HL-60/S4 treated with phorbol 12-myristate 13-acetate at 8.2 ng/mL for 4 days and 3 days (cell line): ENCODE results near the gene TMEM182.

Source experiments
- in situ Hi-C: fragments of 300-500 bp; cut with MboI; formaldehyde crosslinking; loops from 2 replicates; pipeline ENCODE4 v1.15.0; 2022; ENCODE audit warnings: low sequenced_read_pairs

The TMEM182 gene

GRCh38 chr2:102765061-102765460 lies 3.2 kb downstream of the TMEM182 start:
- in situ Hi-C loops: no loop called here

DNA sequence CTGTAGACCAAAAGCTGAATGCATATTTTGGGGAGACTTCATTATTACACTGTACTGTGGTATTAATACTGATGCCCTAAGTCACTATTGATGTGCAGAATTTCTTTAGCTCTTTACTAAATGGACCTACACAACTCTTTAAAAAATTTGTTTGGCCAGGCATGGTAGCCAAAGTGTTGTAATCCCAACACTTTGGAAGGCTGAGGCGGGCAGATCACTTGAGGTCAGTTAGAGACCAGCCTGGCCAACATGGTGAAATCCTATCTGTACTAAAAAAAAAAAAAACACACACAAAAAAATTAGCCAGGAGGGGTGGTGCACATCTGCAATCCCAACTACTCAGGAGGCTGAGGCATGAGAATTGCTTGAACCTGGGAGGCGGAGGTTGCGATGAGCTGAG lies 6.4 kb downstream of the TMEM182 start:
- in situ Hi-C loops: no loop called here

DNA sequence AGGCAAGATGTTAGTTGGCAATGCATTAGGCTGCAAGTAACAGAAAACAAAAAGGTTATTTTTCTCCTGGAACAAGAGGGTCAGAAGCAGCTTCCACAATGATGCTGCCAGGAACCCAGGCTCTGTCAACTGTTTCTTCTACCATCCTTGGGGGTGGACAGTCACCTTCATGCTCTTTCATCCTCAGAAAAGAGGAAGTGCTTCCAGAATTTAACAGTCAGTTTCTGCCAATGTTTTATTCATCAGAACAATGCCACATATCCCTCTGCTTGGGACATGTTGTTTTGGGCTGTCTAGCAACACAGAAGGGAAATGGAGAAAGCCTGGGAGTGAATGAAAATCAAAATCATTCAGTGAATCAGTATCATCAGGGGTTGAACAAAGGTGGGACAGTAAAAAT lies 7.1 kb downstream of the TMEM182 start:
- in situ Hi-C loops: no loop called here

DNA sequence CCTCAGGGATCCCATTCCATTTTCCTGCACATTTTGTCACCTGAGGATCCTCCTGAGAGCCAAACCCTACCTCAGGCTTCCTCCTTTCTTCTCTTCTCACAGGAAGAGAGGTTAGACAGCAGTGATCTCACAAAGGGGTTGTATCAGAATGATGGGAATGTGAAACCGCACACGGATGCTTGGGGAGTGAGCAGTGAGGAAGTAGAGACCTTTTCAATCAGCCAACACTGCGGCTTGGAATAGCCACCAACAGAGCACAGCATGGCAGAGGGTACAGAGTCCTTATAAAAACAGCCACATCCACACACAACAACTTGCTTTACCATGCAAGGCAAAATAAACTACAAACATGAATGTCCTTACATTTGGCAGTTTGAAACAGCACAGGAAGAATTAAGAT lies 8.7 kb downstream of the TMEM182 start:
- in situ Hi-C loops: no loop called here

DNA sequence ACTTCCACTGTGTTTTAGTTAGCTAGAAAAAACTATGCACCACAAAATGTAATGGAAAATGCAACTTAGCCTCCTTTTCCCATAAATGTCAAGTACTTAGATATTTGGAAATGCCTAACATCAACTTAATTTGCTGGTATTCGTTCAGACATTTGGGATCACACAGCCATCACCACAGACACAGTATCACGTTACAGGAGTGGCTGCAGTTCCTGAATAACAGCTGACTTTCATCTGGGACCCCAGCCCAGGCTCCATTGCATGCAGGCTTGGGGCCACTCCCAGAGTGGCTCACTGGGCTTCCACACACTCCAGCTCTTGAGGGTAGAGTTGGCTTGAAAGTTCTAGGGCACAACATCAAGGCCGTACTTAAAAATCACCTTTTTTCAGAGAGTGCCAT lies 9.3 kb downstream of the TMEM182 start:
- in situ Hi-C loops: no loop called here

DNA sequence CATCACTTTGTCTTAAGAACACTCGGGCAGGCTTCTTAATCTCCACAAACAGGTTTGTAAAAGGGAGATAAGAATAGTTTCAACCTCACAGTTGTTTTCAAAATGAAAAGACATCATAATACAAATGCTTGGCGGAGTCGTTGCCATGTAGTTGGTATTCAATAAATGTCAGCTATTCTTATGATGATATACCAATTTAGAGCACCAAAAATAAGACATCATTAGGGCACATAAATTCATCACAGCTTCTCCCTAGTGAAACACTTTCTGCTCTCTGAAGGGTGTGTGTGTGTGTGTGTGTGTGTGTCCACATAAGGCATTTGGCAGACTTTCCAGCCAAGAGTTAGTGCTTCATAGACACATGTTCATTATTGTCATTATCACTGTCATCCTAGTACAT lies 10.8 kb downstream of the TMEM182 start:
- in situ Hi-C loops: no loop called here

DNA sequence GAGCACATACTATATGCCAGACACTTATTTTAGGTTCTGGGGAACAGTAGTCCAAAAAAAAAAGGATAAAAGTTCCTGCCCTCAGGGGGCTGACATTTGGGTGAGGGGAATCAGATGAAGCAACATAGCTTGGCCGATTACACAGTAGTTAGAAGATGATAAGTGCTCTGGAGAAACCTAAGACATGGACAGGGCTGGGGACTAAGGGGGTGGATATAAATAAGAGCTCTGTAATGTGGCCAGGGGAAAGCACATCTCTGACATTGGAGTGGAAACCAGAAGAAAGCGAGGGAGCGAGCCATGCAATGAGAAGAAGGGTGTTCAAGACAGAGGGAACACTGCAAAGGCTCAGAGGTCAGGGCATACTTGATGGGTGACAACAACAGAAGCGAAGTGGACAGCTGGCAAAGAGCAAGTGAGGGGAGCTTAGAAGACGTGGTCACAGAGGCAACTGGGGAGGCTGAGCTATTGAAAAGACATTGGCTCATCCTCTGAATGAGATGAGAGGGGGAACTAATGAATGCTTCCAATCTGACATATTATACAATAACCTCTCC lies 11.4 kb downstream of the TMEM182 start:
- in situ Hi-C loops: no loop called here

DNA sequence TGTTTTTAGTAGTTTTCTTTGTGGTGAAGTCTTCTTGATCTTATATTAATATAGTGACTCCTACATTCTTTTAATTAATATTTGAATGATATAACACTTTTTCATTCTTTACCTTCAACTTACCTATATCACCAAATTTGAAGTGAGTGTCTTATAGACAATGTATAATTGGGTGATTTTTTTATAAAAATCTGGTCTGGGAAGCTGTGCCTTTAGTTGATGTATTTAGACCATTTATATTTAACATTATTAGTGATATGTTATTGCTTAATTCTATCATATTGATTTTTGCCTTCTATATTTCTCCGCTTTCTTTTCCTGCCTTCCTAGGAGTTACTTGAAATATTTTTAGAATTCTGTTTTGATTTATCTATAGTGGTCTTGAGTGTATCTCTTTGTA lies 16.4 kb downstream of the TMEM182 start:
- in situ Hi-C loops: no loop called here

- in situ Hi-C loops: no loop called here
Observed at GRCh38 chr2:102780467-102780866, 18.6 kb downstream of the TMEM182 start.

DNA sequence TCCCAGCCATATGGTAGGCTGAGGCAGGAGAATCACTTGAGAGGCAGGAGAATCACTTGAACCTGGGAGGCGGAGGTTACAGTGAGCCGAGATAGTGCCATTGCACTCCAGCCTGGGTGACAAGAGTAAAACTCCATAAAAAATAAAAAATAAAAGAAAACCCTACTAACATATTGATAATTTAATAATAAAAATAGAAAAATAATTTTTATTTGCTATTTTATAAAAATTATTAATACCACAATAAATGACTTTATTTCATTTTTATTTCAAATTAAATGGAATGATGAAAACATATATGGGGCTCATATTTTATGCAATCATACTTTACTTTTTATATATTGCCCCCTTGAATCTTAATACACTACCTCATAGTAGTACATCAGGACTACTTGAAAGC lies 20.4 kb downstream of the TMEM182 start:
- in situ Hi-C loops: no loop called here

- in situ Hi-C loops: no loop called here
Observed at GRCh38 chr2:102782933-102783332, 21.1 kb downstream of the TMEM182 start.

GRCh38 chr2:102783506-102784183 lies 21.8 kb downstream of the TMEM182 start:
- in situ Hi-C loops: no loop called here

DNA sequence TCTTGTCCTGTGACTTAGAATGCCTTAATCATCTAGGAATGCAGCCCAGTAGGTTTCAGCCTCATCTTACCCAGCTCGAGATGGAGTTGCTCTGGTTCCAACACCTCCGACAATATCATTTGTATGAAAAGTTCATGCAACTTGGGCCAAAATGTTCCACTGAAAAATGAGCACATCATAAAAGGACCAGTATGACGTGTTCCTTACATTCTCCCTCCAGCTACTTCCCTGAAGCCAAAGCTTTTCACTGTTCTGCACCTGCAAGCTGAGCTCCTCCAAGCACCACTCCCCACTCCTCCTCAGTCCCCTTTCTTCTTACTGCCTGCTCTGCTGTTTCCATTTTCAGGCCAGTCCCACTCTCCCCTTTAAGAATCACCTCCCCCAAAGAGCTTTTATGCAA lies 23.1 kb downstream of the TMEM182 start:
- in situ Hi-C loops: no loop called here

DNA sequence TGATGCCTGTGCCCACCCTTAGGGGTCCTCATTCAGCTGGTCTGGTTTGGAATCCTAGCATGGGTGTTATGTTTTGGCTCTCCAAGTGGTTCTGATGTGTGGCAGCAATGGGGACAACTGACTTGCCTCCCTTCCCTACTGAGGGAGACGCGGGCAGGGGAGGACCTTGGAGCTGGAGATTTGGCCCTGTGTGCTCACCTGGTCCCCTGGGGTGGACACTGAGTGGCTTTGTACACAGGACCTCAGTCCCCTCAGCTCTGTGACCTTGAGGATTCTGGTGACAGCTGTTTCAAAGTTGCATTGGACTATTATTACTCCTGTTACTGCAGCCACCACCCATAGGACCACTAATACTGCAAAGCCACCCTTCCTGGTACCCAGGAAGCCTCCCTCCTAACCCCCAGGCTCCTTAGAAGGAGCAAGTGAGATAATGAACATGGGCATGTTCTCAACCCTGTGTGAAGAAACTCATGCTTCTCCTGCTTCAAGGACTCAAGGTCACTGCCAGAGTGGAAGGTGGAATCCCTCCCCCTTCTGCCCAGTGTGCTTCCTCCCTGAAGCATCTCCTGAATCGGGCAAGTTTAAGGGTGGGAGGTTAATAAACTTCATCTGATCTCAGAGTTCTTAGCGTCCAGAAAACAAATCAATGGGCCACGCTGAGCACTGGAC lies 26.5 kb downstream of the TMEM182 start:
- in situ Hi-C loops: no loop called here

DNA sequence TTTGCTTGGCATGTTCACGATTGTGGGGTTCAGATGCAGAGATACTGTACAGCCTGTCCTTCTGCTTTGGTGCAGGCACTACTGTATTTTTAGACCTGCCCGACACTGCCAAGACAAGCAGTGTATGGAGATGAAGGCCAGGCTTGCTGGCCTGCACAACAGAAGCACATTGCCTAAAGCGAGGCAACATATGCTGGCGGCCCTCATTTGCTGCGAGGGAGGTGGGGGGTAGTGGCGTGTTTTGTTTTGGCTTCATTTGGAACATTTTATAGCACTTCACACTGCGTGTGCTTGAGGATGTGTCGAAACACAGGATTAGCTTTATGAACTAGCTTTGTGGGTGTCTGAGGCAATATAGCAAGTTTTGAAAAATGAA lies 27.0 kb downstream of the TMEM182 start:
- in situ Hi-C loops: no loop called here

- in situ Hi-C loops: no loop called here
Observed at GRCh38 chr2:102789349-102790090, 27.7 kb downstream of the TMEM182 start.

DNA sequence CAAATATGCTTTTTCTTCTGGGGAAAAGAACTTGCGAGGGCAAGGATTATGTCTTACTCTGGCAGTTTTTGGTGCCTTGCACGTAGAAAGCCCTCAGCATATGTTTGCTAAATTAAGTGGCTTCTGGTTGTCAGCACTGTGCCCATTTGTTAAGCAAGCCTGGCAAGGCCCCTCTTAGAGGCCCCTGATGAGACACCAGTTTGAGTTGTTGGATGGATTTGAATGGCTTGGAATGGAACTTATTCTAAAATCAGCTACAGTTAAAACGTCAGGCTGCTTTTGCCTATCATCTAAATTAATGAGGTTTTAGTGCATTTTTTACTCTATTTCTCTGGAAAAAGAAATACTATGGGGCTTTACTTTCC lies 28.2 kb downstream of the TMEM182 start:
- in situ Hi-C loops: no loop called here

DNA sequence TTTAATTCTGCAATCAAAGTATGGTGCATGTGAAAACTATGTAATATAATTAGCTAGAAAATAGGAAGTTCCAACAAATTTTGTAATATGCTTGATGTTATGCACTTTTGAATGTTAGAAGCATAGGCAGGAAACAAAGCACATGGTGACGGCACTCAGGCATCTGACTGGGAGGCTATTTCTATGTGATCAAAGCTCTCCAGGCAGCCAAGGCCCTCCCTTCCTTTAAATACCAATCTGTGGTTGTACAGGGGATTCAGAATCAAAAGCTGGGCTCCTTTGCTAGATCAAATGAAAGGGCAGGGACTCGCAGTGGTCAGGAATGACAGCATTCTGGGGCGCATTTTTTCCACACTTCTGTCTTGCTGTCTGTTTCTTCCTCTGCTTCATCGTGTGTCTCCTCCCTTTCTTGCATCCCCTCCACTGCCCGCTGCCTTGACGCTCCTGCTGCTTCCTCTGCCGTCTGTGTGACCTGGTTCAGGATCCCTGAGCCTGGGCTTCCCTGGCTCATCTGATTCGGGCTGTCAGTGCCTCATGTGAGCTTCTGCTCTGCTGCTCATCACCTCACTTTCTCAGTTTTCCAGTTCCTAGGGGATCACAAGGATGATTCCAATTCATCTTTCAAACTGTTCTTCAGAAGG lies 30.9 kb downstream of the TMEM182 start:
- in situ Hi-C loops: no loop called here

- in situ Hi-C loops: no loop called here
Observed at GRCh38 chr2:102795641-102796040, 33.8 kb downstream of the TMEM182 start.

- in situ Hi-C loops: no loop called here
Observed at GRCh38 chr2:102796337-102796736, 34.5 kb downstream of the TMEM182 start.

GRCh38 chr2:102797486-102797885 lies 35.7 kb downstream of the TMEM182 start:
- in situ Hi-C loops: no loop called here
